ENCODE measurements around the gene KIAA0825.
A peak's percentile ranks its signal among the peaks of the same experiment; 100 is the strongest.
"Not testable (repeated sequence)": the region's sequence is repeated elsewhere in the genome, so short reads cannot be mapped to it uniquely, and the experiment has no call there.

KIAA0825 gene

DNA sequence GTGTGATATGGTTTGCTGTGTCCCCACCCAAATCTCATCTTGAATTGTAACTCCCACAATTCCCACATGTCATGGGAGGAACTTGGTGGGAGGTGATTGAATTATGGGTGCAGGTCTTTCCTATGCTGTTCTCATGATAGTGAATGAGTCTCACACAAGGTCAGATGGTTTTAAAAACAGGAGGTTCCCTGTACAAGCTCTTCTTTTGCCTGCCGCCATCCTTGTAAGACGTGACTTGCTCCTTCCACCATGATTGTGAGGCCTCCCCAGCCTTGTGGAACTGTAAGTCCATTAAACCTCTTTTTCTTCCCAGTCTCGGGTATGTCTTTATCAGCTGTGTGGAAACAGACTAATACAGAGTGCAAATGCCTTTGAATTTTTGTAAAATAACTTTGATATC is 447.3 kb downstream of the KIAA0825 start:
- ATAC-seq, H3K4me1 Mint-ChIP-seq, H3K27me3 Mint-ChIP-seq, H3K4me3 Mint-ChIP-seq, H3K9me3 Mint-ChIP-seq, H3K27ac Mint-ChIP-seq, H3K36me3 Mint-ChIP-seq: not testable (repeated sequence)

DNA sequence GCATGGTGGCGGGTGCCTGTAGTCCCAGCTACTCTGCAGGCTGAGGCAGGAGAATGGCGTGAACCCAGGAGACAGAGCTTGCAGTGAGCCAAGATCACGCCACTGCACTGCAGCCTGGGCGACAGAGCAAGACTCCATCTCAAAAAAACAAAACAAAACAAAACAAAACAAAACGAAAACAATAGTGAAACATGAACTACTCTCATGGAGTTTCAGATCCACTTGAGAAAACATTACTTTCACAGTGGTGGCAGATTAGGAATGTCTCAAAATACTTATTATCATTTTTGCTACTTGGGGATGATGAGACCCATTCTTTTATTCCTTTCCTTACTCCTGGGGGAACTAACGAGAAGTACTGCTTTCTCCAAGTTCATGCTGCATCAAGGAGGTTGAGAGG is 448.2 kb downstream of the KIAA0825 start:
- H3K4me3 Mint-ChIP-seq, H3K4me1 Mint-ChIP-seq, H3K9me3 Mint-ChIP-seq, H3K36me3 Mint-ChIP-seq, ATAC-seq, H3K27ac Mint-ChIP-seq: not testable (repeated sequence)
- H3K27me3 Mint-ChIP-seq = peaks cover 12% of the 10 kb centered on the region

DNA sequence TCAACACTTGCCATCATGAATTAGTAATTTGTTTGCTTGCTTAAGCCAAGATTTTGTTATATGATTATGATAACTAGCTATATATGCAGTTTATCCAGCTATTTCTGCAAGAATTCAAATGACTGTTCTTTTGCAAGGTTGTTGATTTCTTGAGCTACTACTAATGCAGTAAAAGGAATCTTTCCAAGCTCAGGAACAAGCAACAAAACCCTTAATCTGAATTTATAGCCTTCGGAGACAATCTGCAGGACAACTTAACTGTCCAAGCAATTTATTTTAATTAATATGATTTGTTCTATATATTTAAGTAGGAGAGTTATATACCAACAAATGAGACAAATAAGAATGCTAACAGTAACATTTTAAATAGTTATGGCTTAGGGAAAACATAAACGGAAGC is 450.3 kb downstream of the KIAA0825 start:
- H3K9me3 Mint-ChIP-seq = peaks cover 3% of the 10 kb centered on the region
- peaks cover 25% of the 10 kb centered on the region for H3K27me3 Mint-ChIP-seq
- H3K36me3 Mint-ChIP-seq = no peaks in the 10 kb centered on the region
- H3K4me3 Mint-ChIP-seq = no peak overlapping the region
- ATAC-seq = no peak
- H3K4me1 Mint-ChIP-seq = no peaks in the 10 kb centered on the region
- no peak overlapping the region for H3K27ac Mint-ChIP-seq

DNA sequence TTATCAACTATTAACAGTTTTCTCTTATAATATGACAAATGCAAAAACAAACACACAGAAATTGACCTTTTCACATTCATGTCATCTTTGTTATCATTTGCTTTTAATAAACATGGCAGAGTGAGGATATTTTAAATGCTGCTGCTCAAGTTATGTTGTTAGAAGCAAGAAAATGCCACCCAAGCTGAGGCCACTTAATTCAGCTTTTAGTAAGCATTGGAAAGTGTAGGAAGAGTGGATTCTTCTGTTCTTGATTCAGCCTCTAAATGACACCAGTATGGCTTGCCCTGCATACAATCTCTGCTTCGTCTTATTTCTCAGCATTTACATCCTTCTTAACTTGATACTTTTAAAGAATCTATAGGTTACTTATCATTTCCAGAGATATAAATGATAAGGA is 456.6 kb downstream of the KIAA0825 start:
- Mint-ChIP-seq H3K36me3 (no peaks in the 10 kb centered on the region), H3K4me1 (no peaks in the 10 kb centered on the region), H3K27me3 (peaks cover 25% of the 10 kb centered on the region), H3K9me3 (peaks cover 3% of the 10 kb centered on the region), H3K4me3 (no peak overlapping the region), H3K27ac (no peak overlapping the region)
- no peak for ATAC-seq

DNA sequence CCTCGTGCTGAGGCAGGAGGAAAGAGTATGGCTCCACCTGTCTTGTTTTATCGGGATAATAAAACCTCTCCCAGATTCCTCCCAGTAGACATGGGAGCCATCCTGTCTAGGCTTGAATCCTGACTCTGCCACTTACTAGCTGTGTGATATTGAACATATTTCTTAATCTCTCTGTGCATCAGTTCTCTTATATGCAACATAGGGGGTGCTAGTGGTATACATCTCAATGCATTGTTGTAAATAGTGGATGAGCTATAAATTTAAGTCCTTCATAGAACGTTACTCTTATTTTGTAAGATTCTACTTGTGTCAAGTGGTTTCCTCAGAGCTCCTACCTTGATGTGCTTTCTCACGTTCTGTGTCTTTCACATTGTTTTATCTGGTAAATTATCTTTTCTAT is 459.3 kb downstream of the KIAA0825 start:
- Mint-ChIP-seq H3K4me1 (no peaks in the 10 kb centered on the region), H3K27ac (no peak overlapping the region), H3K27me3 (peaks cover 3% of the 10 kb centered on the region), H3K9me3 (peaks cover 2% of the 10 kb centered on the region), H3K4me3 (no peak overlapping the region), H3K36me3 (no peaks in the 10 kb centered on the region)
- ATAC-seq = no peak

DNA sequence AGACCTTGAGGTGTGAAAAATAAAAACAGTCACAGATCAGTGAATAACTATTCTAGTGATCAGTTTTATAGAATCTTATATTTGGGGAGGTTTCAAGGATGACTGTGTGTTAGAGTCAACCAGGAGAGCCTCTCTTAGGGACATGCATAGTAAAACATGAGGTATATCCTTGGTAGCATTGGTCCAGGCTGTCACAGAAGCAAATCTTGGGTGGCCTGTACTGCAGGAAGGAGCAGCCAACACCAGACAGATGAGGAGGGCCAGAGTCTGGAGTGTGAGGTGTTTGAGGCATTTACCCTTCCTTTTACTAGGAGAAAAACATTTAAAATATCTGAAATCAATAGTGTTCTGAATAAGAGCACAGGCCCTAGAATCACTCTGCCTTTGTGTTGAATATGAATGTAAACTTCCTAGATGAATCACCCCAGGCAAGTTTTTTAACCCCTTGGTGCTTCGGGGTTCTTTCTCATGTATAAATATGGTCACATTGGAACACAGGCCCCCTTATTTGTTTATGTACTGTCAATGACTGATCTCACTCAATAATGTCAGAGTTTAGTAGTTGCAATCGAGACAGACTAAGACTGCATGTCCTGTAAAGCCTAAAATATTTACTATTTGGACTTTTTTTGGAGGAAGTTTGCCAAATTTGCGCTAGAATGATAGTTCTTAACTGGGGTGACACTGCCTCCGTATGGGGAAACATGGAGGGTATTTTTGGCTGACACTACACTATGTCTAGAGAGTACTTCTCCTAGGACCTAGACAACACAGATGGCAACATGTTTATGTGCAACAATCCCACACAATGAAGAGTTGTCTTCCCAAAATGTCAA is 460.5 kb downstream of the KIAA0825 start:
- no peak for ATAC-seq
- no peaks in the 10 kb centered on the region for H3K9me3 Mint-ChIP-seq
- no peak overlapping the region for H3K4me3 Mint-ChIP-seq
- H3K27me3 Mint-ChIP-seq = no peaks in the 10 kb centered on the region
- no peaks in the 10 kb centered on the region for H3K36me3 Mint-ChIP-seq
- H3K27ac Mint-ChIP-seq = no peak overlapping the region
- H3K4me1 Mint-ChIP-seq = no peaks in the 10 kb centered on the region

DNA sequence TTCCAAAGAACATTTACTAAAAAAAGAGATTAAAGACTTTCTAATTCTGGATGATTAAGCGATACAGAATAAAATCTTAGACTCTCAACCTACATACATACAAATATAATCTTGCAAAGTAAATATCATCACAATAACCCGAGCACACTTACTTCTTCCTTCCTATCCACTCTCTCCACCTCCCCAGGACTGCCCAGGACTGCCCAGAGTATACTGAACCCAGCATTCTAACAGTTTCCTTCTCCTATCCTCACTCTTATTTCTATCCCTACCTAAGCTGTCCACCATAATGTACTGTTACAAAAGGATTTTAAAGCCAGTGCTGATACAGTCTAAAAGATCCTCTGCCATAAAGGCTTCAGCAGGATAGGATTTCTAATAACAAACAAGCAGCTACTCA is 463.7 kb downstream of the KIAA0825 start:
- H3K27ac Mint-ChIP-seq = no peak overlapping the region
- peak; percentile 34 for ATAC-seq
- no peaks in the 10 kb centered on the region for H3K27me3 Mint-ChIP-seq
- H3K36me3 Mint-ChIP-seq = no peaks in the 10 kb centered on the region
- H3K4me1 Mint-ChIP-seq = no peaks in the 10 kb centered on the region
- no peak overlapping the region for H3K4me3 Mint-ChIP-seq
- H3K9me3 Mint-ChIP-seq = no peaks in the 10 kb centered on the region

DNA sequence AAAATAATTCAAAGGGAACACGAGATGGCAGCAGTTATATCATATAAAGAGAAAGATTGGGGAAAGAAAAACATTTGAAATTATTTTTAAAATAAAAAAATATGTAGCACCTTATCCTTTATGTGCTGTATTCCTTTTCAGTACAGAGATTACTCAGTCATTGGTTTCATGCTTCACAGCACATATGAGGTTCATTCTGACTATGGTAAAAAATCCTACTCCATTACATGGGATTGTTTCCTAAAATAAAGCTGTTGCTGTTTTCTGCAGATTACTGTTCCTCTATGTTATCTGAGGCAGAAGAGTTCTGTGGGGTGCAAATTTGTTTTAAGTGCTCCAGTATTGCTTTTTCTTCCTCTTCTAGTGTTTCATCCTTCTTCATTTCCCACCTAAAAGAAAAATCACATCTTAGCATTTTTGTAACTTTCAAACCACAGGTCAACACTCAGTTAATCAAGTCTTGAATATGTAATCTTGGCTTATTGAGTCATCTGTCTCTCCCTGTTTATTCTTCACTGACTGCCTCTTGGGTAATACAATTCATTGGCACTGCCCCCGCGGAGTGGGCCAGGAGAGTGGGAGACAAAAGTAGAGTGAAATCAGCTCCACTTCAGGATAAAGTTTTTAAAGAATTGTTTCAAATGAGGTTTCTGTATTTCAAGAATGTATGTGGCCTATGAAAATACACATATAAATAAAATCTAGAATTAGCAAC is 464.5 kb downstream of the KIAA0825 start:
- Mint-ChIP-seq H3K36me3 (no peaks in the 10 kb centered on the region), H3K9me3 (peaks cover 3% of the 10 kb centered on the region), H3K27ac (no peak overlapping the region), H3K27me3 (no peaks in the 10 kb centered on the region), H3K4me3 (no peak overlapping the region), H3K4me1 (no peaks in the 10 kb centered on the region)
- no peak for ATAC-seq

DNA sequence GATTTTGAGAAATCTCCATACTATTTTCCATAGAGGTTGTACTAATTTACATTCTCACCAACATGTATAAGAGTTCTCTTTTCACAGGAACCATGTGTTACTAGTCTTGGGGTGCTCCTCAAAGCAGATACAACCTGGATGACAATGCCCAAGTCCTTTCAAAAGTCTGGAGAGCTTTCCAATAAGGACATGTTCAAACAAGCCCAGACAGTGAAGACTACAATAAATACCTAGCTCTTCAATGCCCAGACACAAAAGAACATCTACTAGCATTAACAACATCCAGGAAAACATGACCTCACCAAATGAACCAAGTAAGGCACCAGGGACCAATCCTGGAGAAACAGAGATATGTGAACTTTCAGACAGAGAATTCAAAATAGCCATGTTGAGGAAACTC is 474.8 kb downstream of the KIAA0825 start:
- not testable (repeated sequence) for ATAC-seq, H3K27ac Mint-ChIP-seq, H3K4me1 Mint-ChIP-seq, H3K4me3 Mint-ChIP-seq
- H3K27me3 Mint-ChIP-seq = peaks cover 21% of the 10 kb centered on the region
- H3K36me3 Mint-ChIP-seq = peaks cover 17% of the 10 kb centered on the region
- peaks cover 33% of the 10 kb centered on the region for H3K9me3 Mint-ChIP-seq

DNA sequence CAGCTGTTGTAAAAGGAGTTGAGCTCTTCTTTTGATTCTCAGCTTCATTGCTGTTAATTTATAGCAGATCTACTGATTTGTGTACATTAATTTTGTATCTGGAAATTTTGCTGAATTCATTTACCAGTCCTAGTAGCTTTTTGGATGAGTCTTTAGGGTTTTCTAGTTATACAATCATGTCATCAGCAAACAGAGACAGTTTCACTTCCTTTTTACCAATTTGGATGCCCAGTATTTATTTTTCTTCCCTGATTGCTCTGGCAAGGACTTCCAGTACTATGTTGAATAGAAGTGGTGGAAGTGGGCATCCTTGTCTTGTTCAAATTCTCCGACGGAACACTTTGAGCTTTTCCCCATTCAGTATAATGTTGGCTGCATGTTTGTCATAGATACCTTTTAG is 478.1 kb downstream of the KIAA0825 start:
- no peak for ATAC-seq
- Mint-ChIP-seq H3K4me1 (no peaks in the 10 kb centered on the region), H3K27me3 (peaks cover 24% of the 10 kb centered on the region), H3K4me3 (no peak overlapping the region), H3K36me3 (peaks cover 18% of the 10 kb centered on the region), H3K27ac (no peak overlapping the region), H3K9me3 (peaks cover 34% of the 10 kb centered on the region)

DNA sequence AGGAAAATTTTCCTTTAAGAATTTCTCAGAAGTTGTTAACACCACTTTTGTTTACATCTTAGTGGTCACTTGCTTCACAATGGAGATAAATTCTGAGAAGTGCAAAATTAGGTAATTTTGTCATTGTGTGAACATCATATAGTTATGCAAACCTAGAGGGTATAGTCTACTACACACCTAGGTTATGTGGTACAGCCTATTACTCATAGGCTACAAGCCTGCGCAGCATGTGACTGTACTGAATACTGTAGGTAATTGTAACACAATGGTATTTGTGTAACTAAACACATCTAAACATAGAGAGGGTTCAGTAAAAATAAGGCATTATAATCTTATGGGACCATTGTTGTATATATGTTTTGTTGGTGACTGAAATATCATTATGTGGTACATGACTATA is 488.3 kb downstream of the KIAA0825 start:
- Mint-ChIP-seq H3K27me3 (peaks cover 15% of the 10 kb centered on the region), H3K9me3 (peaks cover 3% of the 10 kb centered on the region), H3K4me1 (no peaks in the 10 kb centered on the region), H3K27ac (no peak overlapping the region), H3K36me3 (peaks cover under 1% of the 10 kb centered on the region), H3K4me3 (no peak overlapping the region)
- no peak for ATAC-seq

DNA sequence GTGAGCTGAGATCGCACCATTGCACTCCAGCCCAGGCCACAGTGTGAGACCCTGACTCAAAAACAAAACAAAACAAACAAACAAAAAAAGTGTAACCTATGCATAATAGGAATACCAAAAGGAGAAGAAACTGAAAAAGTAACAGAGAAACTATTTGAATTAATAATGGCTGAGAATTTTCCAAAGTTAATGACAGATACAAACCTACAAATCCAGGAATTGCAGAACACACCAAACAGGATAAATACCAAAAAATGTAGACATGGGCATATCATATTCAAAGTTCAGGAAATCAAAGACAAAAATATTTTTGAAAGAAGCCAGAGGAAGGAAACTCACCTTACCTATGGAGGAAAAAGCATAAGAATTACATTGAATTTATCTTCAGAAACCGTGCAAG is 493.3 kb downstream of the KIAA0825 start:
- no peak for ATAC-seq
- Mint-ChIP-seq H3K4me1 (no peaks in the 10 kb centered on the region), H3K27me3 (peaks cover 42% of the 10 kb centered on the region), H3K36me3 (no peaks in the 10 kb centered on the region), H3K9me3 (no peaks in the 10 kb centered on the region), H3K27ac (no peak overlapping the region), H3K4me3 (no peak overlapping the region)

DNA sequence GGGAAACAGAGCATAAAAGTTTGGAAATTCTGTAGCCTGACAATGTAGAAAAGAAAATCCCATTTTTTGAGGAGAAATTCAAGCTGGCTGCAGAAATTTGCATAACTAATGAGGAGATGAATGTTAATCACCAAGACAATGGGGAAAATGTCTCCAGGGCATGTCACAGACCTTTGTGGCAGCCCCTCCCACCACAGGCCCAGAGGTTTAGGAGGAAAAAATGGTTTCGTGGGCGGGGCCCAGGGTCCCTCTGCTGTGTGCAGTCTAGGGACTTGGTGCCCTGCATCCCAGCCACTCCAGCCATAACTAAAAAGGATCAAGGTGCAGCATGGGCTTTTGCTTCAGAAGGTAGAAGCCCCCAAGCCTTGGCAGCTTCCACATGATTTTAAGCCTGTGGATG is 502.1 kb downstream of the KIAA0825 start:
- Mint-ChIP-seq H3K36me3 (peaks cover 11% of the 10 kb centered on the region), H3K9me3 (peaks cover 17% of the 10 kb centered on the region), H3K27me3 (peaks cover 31% of the 10 kb centered on the region)
- not testable (repeated sequence) for H3K27ac Mint-ChIP-seq, H3K4me3 Mint-ChIP-seq, ATAC-seq, H3K4me1 Mint-ChIP-seq

DNA sequence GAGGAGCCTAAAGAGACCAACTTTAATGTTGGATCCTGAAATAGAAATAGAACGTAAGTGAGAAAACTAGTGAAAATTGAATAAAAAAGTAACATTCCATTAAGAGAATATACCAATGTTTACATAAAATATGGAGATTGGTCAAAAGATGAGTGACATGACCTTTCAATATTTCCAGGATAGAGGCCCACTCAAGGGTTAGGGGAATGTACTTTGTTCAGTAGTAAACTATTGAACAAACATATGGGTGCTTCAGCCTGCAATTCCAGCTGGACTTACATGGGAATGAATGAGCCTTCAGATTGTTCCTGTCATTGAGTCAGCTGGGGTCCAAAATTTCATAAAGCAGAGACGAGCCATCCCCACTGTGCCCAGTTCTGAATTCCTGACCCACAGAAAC is 505.3 kb downstream of the KIAA0825 start:
- Mint-ChIP-seq H3K4me3 (no peak overlapping the region), H3K27me3 (peaks cover 17% of the 10 kb centered on the region), H3K36me3 (peaks cover 13% of the 10 kb centered on the region), H3K27ac (no peak overlapping the region), H3K9me3 (peaks cover 17% of the 10 kb centered on the region), H3K4me1 (peaks cover 30% of the 10 kb centered on the region)
- no peak for ATAC-seq

DNA sequence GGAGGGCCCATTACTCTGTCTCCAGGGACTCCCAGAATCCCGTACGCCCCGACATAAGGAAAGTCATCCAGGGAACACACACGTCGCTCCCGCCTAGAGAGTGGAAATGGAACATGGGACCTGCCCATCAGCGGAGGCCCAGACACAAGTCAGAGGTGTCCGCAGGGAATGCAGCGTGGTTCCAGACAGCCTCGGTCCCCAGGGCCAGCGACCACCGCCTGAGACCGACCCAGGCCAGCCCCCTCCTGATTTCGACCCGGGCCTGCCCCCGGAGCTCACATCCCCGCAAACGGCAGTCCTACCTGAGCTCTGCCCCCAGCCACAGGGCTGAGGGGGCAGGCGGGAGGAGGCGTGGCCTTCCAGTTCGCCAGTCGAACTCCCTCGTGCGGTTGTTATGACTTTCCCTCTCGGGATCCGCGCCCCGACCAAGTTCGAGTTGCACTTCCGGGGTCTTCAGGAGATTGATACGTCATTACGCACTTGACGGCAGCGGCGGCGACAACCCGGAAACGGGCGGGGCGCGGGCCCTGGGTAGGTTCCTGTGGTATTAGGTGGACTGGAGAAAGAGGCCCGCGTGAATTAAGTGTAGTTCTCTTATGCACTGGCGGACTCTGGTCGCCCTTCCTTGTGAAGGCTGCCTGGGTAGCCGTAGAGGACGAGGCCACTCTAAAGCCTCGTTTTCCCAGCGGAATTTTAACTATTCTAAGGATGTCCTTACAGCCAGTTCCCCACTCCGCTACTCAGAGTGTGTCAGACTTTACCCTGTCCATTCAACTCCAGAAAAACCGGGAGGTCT is 507.0 kb downstream of the KIAA0825 start:
- H3K9me3 Mint-ChIP-seq = peaks cover 18% of the 10 kb centered on the region
- peak; percentile 99 for ATAC-seq
- peaks cover 25% of the 10 kb centered on the region for H3K36me3 Mint-ChIP-seq
- peak overlapping the region; percentile 88 for H3K4me3 Mint-ChIP-seq
- peak overlapping the region; percentile 96 for H3K27ac Mint-ChIP-seq
- H3K4me1 Mint-ChIP-seq = peaks cover 40% of the 10 kb centered on the region
- peaks cover 17% of the 10 kb centered on the region for H3K27me3 Mint-ChIP-seq
